GM23248 (cell line): ENCODE results near the gene CCDC54. TPM values are rescaled to one million over a fixed set of nuclear protein-coding genes. Genes with fewer than 3 reads are reported as not detected.

Experiments used
- DNase-seq: peaks from one replicate; pipeline ENCODE4 v3.0.0-alpha.2; 2015
- H2AFZ ChIP-seq: fragments of 200-600 bp; sonication (generic); 2 replicates; pipeline ENCODE4 v1.6.1; 2016; ENCODE audit warnings: antibody characterized with exemption
- H3F3A ChIP-seq: fragments of 200-600 bp; sonication (generic); 2 replicates; pipeline ENCODE4 v1.6.1; 2016; ENCODE audit warnings: mild to moderate bottlenecking, antibody characterized with exemption, mixed run types; ENCODE audit not compliant: insufficient read depth
- H3K27ac ChIP-seq: fragments of 200-600 bp; sonication (generic); 2 replicates; pipeline ENCODE4 v1.5.1; 2016; ENCODE audit warnings: mild to moderate bottlenecking
- H3K27me3 ChIP-seq: fragments of 200-600 bp; sonication (generic); replicated peaks from 2 replicates; pipeline ENCODE4 v1.6.1; 2016; ENCODE audit warnings: mild to moderate bottlenecking; ENCODE audit not compliant: insufficient read depth
- H3K36me3 ChIP-seq: fragments of 200-600 bp; sonication (generic); 2 replicates; pipeline ENCODE4 v1.6.1; 2016; ENCODE audit warnings: low read depth, mild to moderate bottlenecking
- H3K4me1 ChIP-seq: fragments of 200-600 bp; sonication (generic); 2 replicates; pipeline ENCODE4 v1.6.1; 2016; ENCODE audit warnings: mild to moderate bottlenecking; ENCODE audit not compliant: insufficient read depth
- H3K4me2 ChIP-seq: fragments of 200-600 bp; sonication (generic); one replicate; pipeline ENCODE4 v1.6.1; 2016; ENCODE audit warnings: mild to moderate bottlenecking; ENCODE audit not compliant: unreplicated experiment
- H3K4me3 ChIP-seq: fragments of 200-600 bp; sonication (generic); 2 replicates; pipeline ENCODE4 v1.5.1; 2016; ENCODE audit warnings: mild to moderate bottlenecking
- H3K79me2 ChIP-seq: fragments of 200-600 bp; sonication (generic); 2 replicates; pipeline ENCODE4 v1.6.1; 2016; ENCODE audit warnings: mild to moderate bottlenecking; ENCODE audit not compliant: insufficient read depth
- H3K9ac ChIP-seq: fragments of 200-600 bp; sonication (generic); 2 replicates; pipeline ENCODE4 v1.6.1; 2016; ENCODE audit warnings: mild to moderate bottlenecking
- H3K9me2 ChIP-seq: fragments of 200-600 bp; sonication (generic); 2 replicates; pipeline ENCODE4 v1.6.1; 2016; ENCODE audit warnings: mixed run types, mild to moderate bottlenecking, moderate library complexity; ENCODE audit not compliant: insufficient read depth
- H3K9me3 ChIP-seq: fragments of 200-600 bp; sonication (generic); one replicate; pipeline ENCODE4 v1.6.1; 2017; ENCODE audit warnings: low read depth
- H4K20me1 ChIP-seq: fragments of 200-600 bp; sonication (generic); 2 replicates; pipeline ENCODE4 v1.6.0; 2016; ENCODE audit not compliant: insufficient read depth
- EZH2 ChIP-seq: fragments of 200-600 bp; sonication (generic); IDR thresholded peaks from 2 replicates; pipeline ENCODE4 v1.6.1; 2018; ENCODE audit warnings: antibody characterized with exemption, mild to moderate bottlenecking; ENCODE audit not compliant: insufficient read depth, poor library complexity, severe bottlenecking
- EZH2phosphoT487 ChIP-seq: fragments of 200-600 bp; sonication (generic); IDR thresholded peaks from 2 replicates; pipeline ENCODE4 v1.6.1; 2018; ENCODE audit warnings: antibody characterized with exemption, moderate library complexity, mild to moderate bottlenecking, low read depth; ENCODE audit not compliant: insufficient read depth
- WGBS, 2 experiments: methylation state at CpG; one replicate each; pipeline ENCODE4 v1.1.6; 2015 to 2017; ENCODE audit warnings: low lambda C conversion rate in 2 of 2, low coverage in 1 of 2; ENCODE audit errors: missing lambda C conversion rate in 2 of 2; 5-methylcytosine and 5-hydroxymethylcytosine counted together
- in situ Hi-C: fragments of 300-500 bp; cut with MboI; formaldehyde crosslinking; loops from 2 replicates; pipeline ENCODE4 v1.15.0; 2020
- polyA plus RNA-seq: library from polyadenylated mRNA; unstranded; fragments of >200 nt; fragmentation: Nextera tagmentation; extraction: Ambion mirVana; gene quantifications from 2 replicates; pipeline ENCODE4 v1.2.1, GENCODE V29; 2016
- total RNA-seq: library from RNA; depleted of rRNA; stranded (reverse); fragments of >200 nt; shearing (Covaris generic); gene quantifications from 2 replicates; pipeline ENCODE4 v1.2.3, GENCODE V29; 2014

CCDC54 gene
- total and polyA plus RNA-seq, 2 experiments from 2014 or later: 0.16 TPM; not detected in 1

DNA sequence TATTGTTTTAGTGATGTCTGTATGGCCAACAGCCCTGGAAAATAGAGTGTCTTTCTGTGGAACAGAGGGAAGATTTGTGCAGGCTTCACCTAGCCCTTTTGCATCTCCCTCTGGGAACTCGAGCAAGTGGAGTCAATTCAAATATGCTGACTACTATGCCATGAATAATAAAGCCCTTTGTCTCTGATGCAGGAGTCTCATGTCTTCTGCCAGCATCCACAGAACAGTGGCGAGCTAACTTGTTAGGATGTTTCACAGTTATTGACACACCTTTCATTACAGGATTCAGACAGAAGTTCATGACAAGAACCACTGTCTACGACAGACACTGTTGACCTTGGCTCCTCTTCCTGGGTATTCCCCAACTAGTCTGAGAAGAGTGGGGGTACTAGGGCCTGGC is 15.6 kb upstream of the CCDC54 start:
- Histone ChIP-seq H3K36me3 (no peaks in the 10 kb centered on the region), H3K9ac (no peak overlapping the region), H3K4me2 (no peak overlapping the region), H3K4me3 (no peak overlapping the region), H4K20me1 (no peaks in the 10 kb centered on the region), H3F3A (0 out of 2 replicates have a peak, but pooled peaks cover 7% of the 10 kb centered on the region), H3K9me3 (no peaks in the 10 kb centered on the region), H3K27ac (no peak overlapping the region), H3K9me2 (no peaks in the 10 kb centered on the region), H3K4me1 (peaks cover 4% of the 10 kb centered on the region), H3K27me3 (no peaks in the 10 kb centered on the region), H2AFZ (no peak overlapping the region), H3K79me2 (no peaks in the 10 kb centered on the region)
- in situ Hi-C loops: no loop called here
- 75 to 84% methylated on average over 3 of the region's 3 CpGs for WGBS, 2 experiments
- no peak for TF ChIP-seq EZH2phosphoT487
- no peak for DNase-seq

DNA sequence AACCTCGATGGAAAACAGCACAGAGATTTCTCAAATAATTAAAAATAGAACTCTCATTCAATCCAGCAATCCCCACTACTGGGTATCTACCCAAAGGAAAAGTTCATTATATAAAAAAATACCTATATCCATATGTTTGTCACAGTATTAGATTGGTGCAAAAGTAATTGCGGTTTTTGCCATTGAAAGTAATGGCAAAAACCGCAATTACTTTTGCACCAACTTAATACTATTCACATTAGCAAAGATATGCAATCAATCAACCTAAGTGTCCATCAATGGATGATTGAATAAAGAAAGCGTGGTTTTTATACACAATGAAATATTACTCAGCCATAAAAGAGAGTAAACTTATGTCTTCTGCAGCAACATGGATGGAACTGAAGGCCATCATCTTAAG is 12.2 kb upstream of the CCDC54 start:
- no peak overlapping the region for H3K4me3 ChIP-seq
- no peaks in the 10 kb centered on the region for H4K20me1 ChIP-seq
- no peak overlapping the region for H3K27ac ChIP-seq
- in situ Hi-C loops: no loop called here
- no peaks in the 10 kb centered on the region for H3K36me3 ChIP-seq
- H3F3A ChIP-seq: 0 out of 2 replicates have a peak, but pooled peaks cover 8% of the 10 kb centered on the region
- H3K9ac ChIP-seq: no peak overlapping the region
- H3K9me3 ChIP-seq: no peaks in the 10 kb centered on the region
- no peak for DNase-seq
- H3K9me2 ChIP-seq: no peaks in the 10 kb centered on the region
- no peak overlapping the region for H2AFZ ChIP-seq
- H3K4me1 ChIP-seq: peaks cover 27% of the 10 kb centered on the region
- WGBS, 2 experiments: 90 to 92% methylated on average over 4 of the region's 4 CpGs
- TF ChIP-seq EZH2 (no peak), EZH2phosphoT487 (no peak)
- H3K79me2 ChIP-seq: no peaks in the 10 kb centered on the region
- no peaks in the 10 kb centered on the region for H3K27me3 ChIP-seq
- H3K4me2 ChIP-seq: no peak overlapping the region

DNA sequence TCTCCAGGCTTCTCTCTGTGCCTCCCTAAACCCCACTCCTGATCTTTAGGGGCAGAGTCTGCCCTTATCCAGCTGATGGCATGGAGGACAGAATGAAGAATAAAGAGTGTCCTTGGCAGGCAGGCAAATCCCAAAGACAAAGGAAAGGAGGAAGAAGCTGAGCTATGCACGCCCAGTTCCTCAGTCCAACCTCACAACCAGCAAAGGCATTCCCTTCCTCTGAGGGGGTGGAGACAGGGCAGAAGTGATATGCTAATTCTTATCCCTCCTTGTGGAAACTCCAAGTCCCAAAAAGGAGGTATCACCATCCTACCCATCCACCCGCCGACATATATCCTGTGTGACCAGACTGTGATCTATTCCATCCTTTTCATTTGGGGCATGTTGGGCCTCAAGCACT is 10.5 kb upstream of the CCDC54 start:
- Histone ChIP-seq H3K9ac (no peak overlapping the region), H3K79me2 (no peaks in the 10 kb centered on the region), H3K27me3 (no peaks in the 10 kb centered on the region), H3F3A (0 out of 2 replicates have a peak, but pooled peaks cover 8% of the 10 kb centered on the region), H3K4me2 (peak overlapping the region; percentile 38), H2AFZ (peak overlapping the region; percentile 56), H3K4me3 (no peak overlapping the region), H3K9me3 (no peaks in the 10 kb centered on the region), H3K27ac (peak overlapping the region; percentile 42), H3K4me1 (peaks cover 27% of the 10 kb centered on the region), H3K36me3 (no peaks in the 10 kb centered on the region), H3K9me2 (no peaks in the 10 kb centered on the region), H4K20me1 (no peaks in the 10 kb centered on the region)
- TF ChIP-seq EZH2 (no peak), EZH2phosphoT487 (no peak)
- no peak for DNase-seq
- WGBS, 2 experiments: 94 to 97% methylated on average over 3 of the region's 3 CpGs
- in situ Hi-C loops: no loop called here

DNA sequence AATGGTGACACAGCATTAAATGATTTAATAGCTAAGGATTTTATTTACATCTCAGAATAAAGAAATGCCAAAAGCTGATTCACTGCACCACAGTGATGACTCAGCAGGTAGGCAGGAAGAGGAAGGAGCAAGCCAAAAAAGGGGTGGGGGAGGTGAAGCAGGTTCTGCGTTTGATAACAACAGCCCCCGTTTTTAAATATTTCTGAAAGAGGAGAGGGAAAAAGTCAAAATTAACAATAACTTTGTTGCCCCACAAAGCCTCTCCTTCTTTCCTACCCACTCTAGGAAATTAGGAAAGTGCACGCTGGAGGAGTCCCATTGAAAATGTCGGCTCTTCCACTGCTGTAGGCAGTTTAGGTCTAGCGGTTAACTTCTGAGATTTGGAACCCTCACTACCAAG is 9.9 kb upstream of the CCDC54 start:
- Histone ChIP-seq H3K4me1 (peaks cover 27% of the 10 kb centered on the region), H3K27me3 (no peaks in the 10 kb centered on the region), H3K4me3 (no peak overlapping the region), H2AFZ (peak overlapping the region; percentile 56), H3K9me2 (no peaks in the 10 kb centered on the region), H3K4me2 (peak overlapping the region; percentile 38), H3K27ac (no peak overlapping the region), H3K36me3 (no peaks in the 10 kb centered on the region), H3K9me3 (no peaks in the 10 kb centered on the region), H3F3A (0 out of 2 replicates have a peak, but pooled peaks cover 8% of the 10 kb centered on the region), H3K9ac (no peak overlapping the region), H4K20me1 (no peaks in the 10 kb centered on the region), H3K79me2 (no peaks in the 10 kb centered on the region)
- no peak for TF ChIP-seq EZH2
- no peak for TF ChIP-seq EZH2phosphoT487
- in situ Hi-C loops: no loop called here
- 80 to 81% methylated on average over 5 of the region's 5 CpGs for WGBS, 2 experiments
- peak; percentile 77 for DNase-seq
